NK-92 (cell line): Measurements from ENCODE around the gene GLRX2.
A peak's percentile ranks its signal among the peaks of the same experiment; 100 is the strongest.
"Not testable (repeated sequence)": the region's sequence is repeated elsewhere in the genome, so short reads cannot be mapped to it uniquely, and the experiment has no call there.

Experiments used
- DNase-seq: peaks from one replicate; lab custom pipeline; 2025; ENCODE audit not compliant: unreplicated experiment; lab: John Stamatoyannopoulos, UW

The GLRX2 gene

GRCh38 chr1:193104907-193105820 lies at the start of gene GLRX2:
Gene GLRX2, minus strand, starts transcription at chr1:193105414. Its CDS starts 32 bp downstream, at chr1:193105382.
- no peak for DNase-seq

- DNase-seq, result no peak
Observed at GRCh38 chr1:193144999-193145398, 39.8 kb upstream of the GLRX2 start.

GRCh38 chr1:193144361-193144938 lies 39.2 kb upstream of the GLRX2 start:
- no peak for DNase-seq

- DNase-seq, result no peak
Observed at GRCh38 chr1:193143285-193143684, 38.1 kb upstream of the GLRX2 start.

- DNase-seq, result no peak
Observed at GRCh38 chr1:193142409-193142808, 37.2 kb upstream of the GLRX2 start.

GRCh38 chr1:193141804-193142203 lies 36.6 kb upstream of the GLRX2 start:
- no peak for DNase-seq

GRCh38 chr1:193140254-193140653 lies 35.0 kb upstream of the GLRX2 start:
- DNase-seq, result no peak

GRCh38 chr1:193131266-193131860 lies 26.1 kb upstream of the GLRX2 start:
- no peak for DNase-seq

- no peak for DNase-seq
Observed at GRCh38 chr1:193125369-193125768, 20.2 kb upstream of the GLRX2 start.

- no peak for DNase-seq
Observed at GRCh38 chr1:193123751-193124150, 18.5 kb upstream of the GLRX2 start.

- DNase-seq, result peak; percentile 94
Observed at GRCh38 chr1:193121616-193122593, 16.7 kb upstream of the GLRX2 start, which contains the start of gene CDC73. Gene CDC73, plus strand, starts transcription at chr1:193122031. Its CDS starts 170 bp downstream, at chr1:193122201.

- DNase-seq, result no peak
Observed at GRCh38 chr1:193120604-193121166, 15.5 kb upstream of the GLRX2 start.

- DNase-seq, result no peak
Observed at GRCh38 chr1:193118803-193119730, 13.9 kb upstream of the GLRX2 start.

- no peak for DNase-seq
Observed at GRCh38 chr1:193118194-193118593, 13.0 kb upstream of the GLRX2 start.

- DNase-seq, result not testable (repeated sequence)
Observed at GRCh38 chr1:193117167-193117566, 12.0 kb upstream of the GLRX2 start.

GRCh38 chr1:193115629-193116227 lies 10.5 kb upstream of the GLRX2 start:
- no peak for DNase-seq

- no peak for DNase-seq
Observed at GRCh38 chr1:193114485-193115095, 9.4 kb upstream of the GLRX2 start.

GRCh38 chr1:193113992-193114332 lies 8.7 kb upstream of the GLRX2 start:
- DNase-seq, result no peak
